GM12878 (cell line): ENCODE data around the gene IPO11. TPM values are rescaled to one million over a fixed set of nuclear protein-coding genes. Genes with fewer than 3 reads are reported as not detected.

ENCODE experiments used
- ATF7 ChIP-seq: fragments of 450-650 bp; IDR thresholded peaks from 2 replicates; pipeline ENCODE4 v1.6.1; 2016; ENCODE audit warnings: low read depth, mild to moderate bottlenecking
- BACH1 ChIP-seq: fragments of 450-650 bp; IDR thresholded peaks from 2 replicates; pipeline ENCODE4 v1.6.1; 2017; ENCODE audit warnings: mild to moderate bottlenecking, borderline replicate concordance
- BHLHE40 ChIP-seq, 2 experiments: fragments of 450-650 bp in 1 of 2; IDR thresholded peaks; 2 replicates each; pipeline ENCODE4 v1.6.1; 2011 to 2017; ENCODE audit warnings: low read depth in 2 of 2, borderline replicate concordance in 1 of 2, improper control_type of control experiment in 1 of 2, low read length in 1 of 2, mild to moderate bottlenecking in 1 of 2
- ESRRA ChIP-seq: IDR thresholded peaks from 2 replicates; pipeline ENCODE4 v1.6.1; 2012; ENCODE audit warnings: mild to moderate bottlenecking, low read length, improper control_type of control experiment
- FOXM1 ChIP-seq: IDR thresholded peaks from 2 replicates; pipeline ENCODE4 v1.6.1; 2012; ENCODE audit warnings: low read depth, mild to moderate bottlenecking, inconsistent platforms, low read length, moderate library complexity
- IKZF1 ChIP-seq: fragments of 450-650 bp; conservative IDR thresholded peaks from 2 replicates; pipeline ENCODE4 v1.6.1; 2017; ENCODE audit warnings: antibody characterized with exemption, mild to moderate bottlenecking
- JUNB ChIP-seq: IDR thresholded peaks from 2 replicates; pipeline ENCODE4 v1.6.1; 2016; ENCODE audit warnings: antibody characterized with exemption, mild to moderate bottlenecking
- KAT2A ChIP-seq: conservative IDR thresholded peaks from 2 replicates; pipeline ENCODE4 v1.6.1; 2011; ENCODE audit warnings: low read depth, low read length; ENCODE audit not compliant: control insufficient read depth
- KLF5 ChIP-seq: fragments of 450-650 bp; IDR thresholded peaks from 2 replicates; pipeline ENCODE4 v1.6.1; 2014; ENCODE audit warnings: mild to moderate bottlenecking; ENCODE audit not compliant: partially characterized antibody
- MEF2B ChIP-seq: fragments of 450-650 bp; IDR thresholded peaks from 2 replicates; pipeline ENCODE4 v1.6.1; 2018; ENCODE audit warnings: mild to moderate bottlenecking, moderate library complexity; ENCODE audit not compliant: partially characterized antibody, poor library complexity, severe bottlenecking
- MTA3 ChIP-seq: IDR thresholded peaks from 2 replicates; pipeline ENCODE4 v1.6.1; 2012; ENCODE audit warnings: low read length, inconsistent platforms, borderline replicate concordance
- PAX5 ChIP-seq: IDR thresholded peaks from 2 replicates; pipeline ENCODE4 v1.6.1; 2011; ENCODE audit warnings: low read depth, low read length, borderline replicate concordance
- RELA ChIP-seq: fragments of 450-650 bp; IDR thresholded peaks from 2 replicates; pipeline ENCODE4 v1.8.0; 2014; ENCODE audit warnings: borderline replicate concordance; ENCODE audit not compliant: partially characterized antibody
- SMAD5 ChIP-seq: IDR thresholded peaks from 2 replicates; pipeline ENCODE4 v1.6.1; 2016; ENCODE audit warnings: antibody characterized with exemption, low read depth
- SMC3 ChIP-seq: IDR thresholded peaks from 2 replicates; pipeline ENCODE4 v1.6.1; 2011; ENCODE audit warnings: low read length, improper control_type of control experiment, borderline replicate concordance
- SREBF2 ChIP-seq: IDR thresholded peaks from 2 replicates; pipeline ENCODE4 v1.6.1; 2012; ENCODE audit warnings: mild to moderate bottlenecking, low read length
- YY1 ChIP-seq: IDR thresholded peaks from 2 replicates; pipeline ENCODE4 v1.6.1; 2011; ENCODE audit warnings: low read depth, mild to moderate bottlenecking, low read length
- ZBED1 ChIP-seq: IDR thresholded peaks from 2 replicates; pipeline ENCODE4 v1.6.1; 2016; ENCODE audit warnings: borderline replicate concordance
- ZNF217 ChIP-seq: fragments of 450-650 bp; IDR thresholded peaks from 2 replicates; pipeline ENCODE4 v1.6.1; 2017; ENCODE audit warnings: antibody characterized with exemption, mild to moderate bottlenecking
- ZNF24 ChIP-seq: fragments of 450-650 bp; IDR thresholded peaks from 2 replicates; pipeline ENCODE4 v1.6.1; 2017; ENCODE audit warnings: antibody characterized with exemption, mild to moderate bottlenecking
- ZNF384 ChIP-seq: IDR thresholded peaks from 2 replicates; pipeline ENCODE4 v1.6.1; 2012; ENCODE audit warnings: low read depth, mild to moderate bottlenecking, low read length, improper control_type of control experiment, borderline replicate concordance
- polyA plus RNA-seq, 11 experiments: library from polyadenylated mRNA; depleted of rRNA in 4 of 11; unstranded in 6 of 11; stranded (reverse) in 5 of 11; fragments of >200 nt; fragmentation: Nextera tagmentation in 4 of 11; fragmentation: Illumina TruSeq in 1 of 11; extraction: Ambion mirVana in 4 of 11; extraction: Trizol in 1 of 11; gene quantifications; 1 replicate in 1 of 11; 2 replicates in 10 of 11; pipeline versions ENCODE4 v1.2.1 to v1.2.3, GENCODE V29; 2011 to 2016; ENCODE audit warnings: inconsistent platforms in 2 of 11, missing spikeins in 2 of 11, low read depth in 1 of 11
- total RNA-seq, 4 experiments: library from RNA; depleted of rRNA in 3 of 4; stranded (reverse); fragments of >200 nt in 3 of 4; fragmentation: Illumina TruSeq in 1 of 4; extraction: Trizol in 1 of 4; gene quantifications; 2 replicates each; pipeline versions ENCODE4 v1.2.1 to v1.2.3, GENCODE V29; 2013 to 2021
- TF ChIP-seq, protein P1 (sequence below): fragments of 450-650 bp; IDR thresholded peaks from 2 replicates; pipeline ENCODE4 v1.6.1; 2017; ENCODE audit warnings: mild to moderate bottlenecking, low read depth, inconsistent platforms; ENCODE audit not compliant: poor library complexity, severe bottlenecking
- TF ChIP-seq, protein P2 (sequence below): IDR thresholded peaks from 2 replicates; pipeline ENCODE4 v1.6.1; 2011; ENCODE audit warnings: low read depth, mild to moderate bottlenecking, low read length, moderate library complexity, borderline replicate concordance; ENCODE audit errors: extremely low read depth
- TF ChIP-seq, protein P3 (sequence below): IDR thresholded peaks from 2 replicates; pipeline ENCODE4 v1.6.1; 2012; ENCODE audit warnings: improper control_type of control experiment, low read depth, low read length; ENCODE audit not compliant: insufficient replicate concordance

IPO11 gene
- total and polyA plus RNA-seq, 10 of the 15 experiments (the other 5 are each of a cell fraction or from before 2014, with no cell fraction given): 14.1 to 49.3 (median 29.8) TPM

DNA sequence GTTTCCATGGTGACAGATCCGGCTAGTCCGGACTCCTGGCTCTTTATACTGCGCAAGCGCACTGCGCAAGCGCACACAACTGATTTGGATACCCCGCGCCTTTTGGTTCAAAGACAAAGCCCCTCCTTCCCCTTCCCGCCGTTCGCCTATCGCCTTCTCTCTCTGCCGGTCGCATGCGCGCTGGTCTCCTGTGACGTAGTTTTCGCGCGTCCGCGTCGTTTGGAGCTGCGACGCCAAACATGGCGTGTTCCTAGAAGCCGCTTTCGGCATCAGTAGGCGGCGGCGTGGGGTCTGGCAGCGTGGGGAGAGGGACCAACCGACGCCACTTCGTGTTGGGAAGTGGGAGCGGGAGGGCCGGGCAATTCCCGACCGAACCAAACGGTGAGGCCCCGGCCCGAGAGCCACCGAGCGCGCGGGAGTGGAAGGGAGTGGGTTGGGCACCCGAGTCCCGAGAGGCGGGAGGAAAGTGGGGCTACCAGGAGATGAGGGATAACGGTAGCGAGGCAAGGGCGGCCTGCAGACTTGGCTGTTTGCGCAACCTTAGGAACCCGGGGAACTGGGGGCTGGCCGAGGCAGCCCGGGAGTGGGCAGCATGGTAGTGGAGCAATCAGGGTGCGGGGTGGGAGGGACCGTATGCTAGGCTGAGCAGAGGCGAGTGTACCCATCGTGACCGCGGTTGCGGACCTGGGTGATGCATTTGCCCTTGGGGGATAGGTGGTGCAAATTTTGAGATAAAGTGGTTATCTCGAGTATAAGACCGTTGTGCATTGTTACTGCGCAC, at the start of gene IPO11 (continued):
- TF ChIP-seq, protein P1, sequence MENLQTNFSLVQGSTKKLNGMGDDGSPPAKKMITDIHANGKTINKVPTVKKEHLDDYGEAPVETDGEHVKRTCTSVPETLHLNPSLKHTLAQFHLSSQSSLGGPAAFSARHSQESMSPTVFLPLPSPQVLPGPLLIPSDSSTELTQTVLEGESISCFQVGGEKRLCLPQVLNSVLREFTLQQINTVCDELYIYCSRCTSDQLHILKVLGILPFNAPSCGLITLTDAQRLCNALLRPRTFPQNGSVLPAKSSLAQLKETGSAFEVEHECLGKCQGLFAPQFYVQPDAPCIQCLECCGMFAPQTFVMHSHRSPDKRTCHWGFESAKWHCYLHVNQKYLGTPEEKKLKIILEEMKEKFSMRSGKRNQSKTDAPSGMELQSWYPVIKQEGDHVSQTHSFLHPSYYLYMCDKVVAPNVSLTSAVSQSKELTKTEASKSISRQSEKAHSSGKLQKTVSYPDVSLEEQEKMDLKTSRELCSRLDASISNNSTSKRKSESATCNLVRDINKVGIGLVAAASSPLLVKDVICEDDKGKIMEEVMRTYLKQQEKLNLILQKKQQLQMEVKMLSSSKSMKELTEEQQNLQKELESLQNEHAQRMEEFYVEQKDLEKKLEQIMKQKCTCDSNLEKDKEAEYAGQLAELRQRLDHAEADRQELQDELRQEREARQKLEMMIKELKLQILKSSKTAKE: peak; percentile 14
- TF ChIP-seq SMAD5 (peak; percentile 77; the same call in 1 of the 2 replicates), ZNF217 (no peak), KLF5 (no peak), SMC3 (no peak), MEF2B (peak; percentile 42), JUNB (no peak), ZNF24 (no peak), PAX5 (no peak; the same call in 1 of the 2 replicates), ZBED1 (no peak), BACH1 (peak; percentile 70), FOXM1 (no peak), ZNF384 (no peak), ATF7 (peak; percentile 71), IKZF1 (peak; percentile 88), MTA3 (no peak), ESRRA (0 out of 2 replicates have a peak, but pooled peaks have one; percentile 20), BHLHE40 (IDR thresholded peaks at IDR 0.05; ENCODE audit: borderline replicate concordance in 1 of 2, low read depth in 2 of 2, low read length in 1 of 2) (peak; percentile 26 to 32; a peak in 1 of 4 replicates), KAT2A (no peak), SREBF2 (no peak), YY1 (peak; percentile 99), RELA (peak; percentile 91)
- TF ChIP-seq, protein P2, sequence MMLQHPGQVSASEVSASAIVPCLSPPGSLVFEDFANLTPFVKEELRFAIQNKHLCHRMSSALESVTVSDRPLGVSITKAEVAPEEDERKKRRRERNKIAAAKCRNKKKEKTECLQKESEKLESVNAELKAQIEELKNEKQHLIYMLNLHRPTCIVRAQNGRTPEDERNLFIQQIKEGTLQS: peak; percentile 95
- TF ChIP-seq, protein P3, sequence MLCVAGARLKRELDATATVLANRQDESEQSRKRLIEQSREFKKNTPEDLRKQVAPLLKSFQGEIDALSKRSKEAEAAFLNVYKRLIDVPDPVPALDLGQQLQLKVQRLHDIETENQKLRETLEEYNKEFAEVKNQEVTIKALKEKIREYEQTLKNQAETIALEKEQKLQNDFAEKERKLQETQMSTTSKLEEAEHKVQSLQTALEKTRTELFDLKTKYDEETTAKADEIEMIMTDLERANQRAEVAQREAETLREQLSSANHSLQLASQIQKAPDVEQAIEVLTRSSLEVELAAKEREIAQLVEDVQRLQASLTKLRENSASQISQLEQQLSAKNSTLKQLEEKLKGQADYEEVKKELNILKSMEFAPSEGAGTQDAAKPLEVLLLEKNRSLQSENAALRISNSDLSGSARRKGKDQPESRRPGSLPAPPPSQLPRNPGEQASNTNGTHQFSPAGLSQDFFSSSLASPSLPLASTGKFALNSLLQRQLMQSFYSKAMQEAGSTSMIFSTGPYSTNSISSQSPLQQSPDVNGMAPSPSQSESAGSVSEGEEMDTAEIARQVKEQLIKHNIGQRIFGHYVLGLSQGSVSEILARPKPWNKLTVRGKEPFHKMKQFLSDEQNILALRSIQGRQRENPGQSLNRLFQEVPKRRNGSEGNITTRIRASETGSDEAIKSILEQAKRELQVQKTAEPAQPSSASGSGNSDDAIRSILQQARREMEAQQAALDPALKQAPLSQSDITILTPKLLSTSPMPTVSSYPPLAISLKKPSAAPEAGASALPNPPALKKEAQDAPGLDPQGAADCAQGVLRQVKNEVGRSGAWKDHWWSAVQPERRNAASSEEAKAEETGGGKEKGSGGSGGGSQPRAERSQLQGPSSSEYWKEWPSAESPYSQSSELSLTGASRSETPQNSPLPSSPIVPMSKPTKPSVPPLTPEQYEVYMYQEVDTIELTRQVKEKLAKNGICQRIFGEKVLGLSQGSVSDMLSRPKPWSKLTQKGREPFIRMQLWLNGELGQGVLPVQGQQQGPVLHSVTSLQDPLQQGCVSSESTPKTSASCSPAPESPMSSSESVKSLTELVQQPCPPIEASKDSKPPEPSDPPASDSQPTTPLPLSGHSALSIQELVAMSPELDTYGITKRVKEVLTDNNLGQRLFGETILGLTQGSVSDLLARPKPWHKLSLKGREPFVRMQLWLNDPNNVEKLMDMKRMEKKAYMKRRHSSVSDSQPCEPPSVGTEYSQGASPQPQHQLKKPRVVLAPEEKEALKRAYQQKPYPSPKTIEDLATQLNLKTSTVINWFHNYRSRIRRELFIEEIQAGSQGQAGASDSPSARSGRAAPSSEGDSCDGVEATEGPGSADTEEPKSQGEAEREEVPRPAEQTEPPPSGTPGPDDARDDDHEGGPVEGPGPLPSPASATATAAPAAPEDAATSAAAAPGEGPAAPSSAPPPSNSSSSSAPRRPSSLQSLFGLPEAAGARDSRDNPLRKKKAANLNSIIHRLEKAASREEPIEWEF: no peak
